Measurements from ENCODE around the gene CEP131. TPM values are rescaled to one million over a fixed set of nuclear protein-coding genes. Genes with fewer than 3 reads are reported as not detected.

The CEP131 gene
- total and polyA plus RNA-seq, 7 donors = 1.8 to 11.6 (median 5.0) TPM

DNA sequence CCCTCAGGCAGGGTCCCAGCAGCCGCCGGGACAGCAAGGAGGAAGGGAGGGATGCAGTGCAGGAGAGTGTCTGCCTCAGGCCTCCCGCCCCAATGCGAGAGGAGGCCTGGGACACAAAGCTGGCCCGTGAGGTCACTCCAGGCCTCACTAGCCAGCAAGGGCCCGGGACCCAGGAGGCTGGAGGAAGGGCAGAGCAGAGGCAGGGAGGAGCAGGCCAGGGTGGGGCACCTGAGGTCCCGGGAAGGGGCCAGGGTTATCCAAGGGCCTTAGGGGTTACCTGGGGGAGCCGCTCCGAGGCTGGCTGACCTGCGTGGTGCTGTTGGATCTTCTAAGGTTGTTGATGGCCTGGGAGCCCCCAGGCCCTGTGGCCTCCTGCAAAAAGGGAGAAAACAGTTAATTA, 14.1 kb downstream of the CEP131 start:
- Histone ChIP-seq H3K27me3 (no peaks in the 10 kb centered on the region), H3K9me3 (no peaks in the 10 kb centered on the region), H3K4me3 (no peak overlapping the region), H3K36me3 (peaks cover 0 to 6% (median 0%) of the 10 kb centered on the region in 4 donors), H3K4me1 (no peaks in the 10 kb centered on the region), H3K27ac (no peak overlapping the region)
- intact Hi-C loops (cut with DNase I) = no loop called here
- no peak for DNase-seq
- WGBS, 2 donors = 94 to 96% methylated on average over 10 of the region's 10 CpGs
- TF ChIP-seq, protein P1, sequence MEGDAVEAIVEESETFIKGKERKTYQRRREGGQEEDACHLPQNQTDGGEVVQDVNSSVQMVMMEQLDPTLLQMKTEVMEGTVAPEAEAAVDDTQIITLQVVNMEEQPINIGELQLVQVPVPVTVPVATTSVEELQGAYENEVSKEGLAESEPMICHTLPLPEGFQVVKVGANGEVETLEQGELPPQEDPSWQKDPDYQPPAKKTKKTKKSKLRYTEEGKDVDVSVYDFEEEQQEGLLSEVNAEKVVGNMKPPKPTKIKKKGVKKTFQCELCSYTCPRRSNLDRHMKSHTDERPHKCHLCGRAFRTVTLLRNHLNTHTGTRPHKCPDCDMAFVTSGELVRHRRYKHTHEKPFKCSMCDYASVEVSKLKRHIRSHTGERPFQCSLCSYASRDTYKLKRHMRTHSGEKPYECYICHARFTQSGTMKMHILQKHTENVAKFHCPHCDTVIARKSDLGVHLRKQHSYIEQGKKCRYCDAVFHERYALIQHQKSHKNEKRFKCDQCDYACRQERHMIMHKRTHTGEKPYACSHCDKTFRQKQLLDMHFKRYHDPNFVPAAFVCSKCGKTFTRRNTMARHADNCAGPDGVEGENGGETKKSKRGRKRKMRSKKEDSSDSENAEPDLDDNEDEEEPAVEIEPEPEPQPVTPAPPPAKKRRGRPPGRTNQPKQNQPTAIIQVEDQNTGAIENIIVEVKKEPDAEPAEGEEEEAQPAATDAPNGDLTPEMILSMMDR (IDR thresholded peaks at IDR 0.05) = no peak
- TF ChIP-seq POLR2A (IDR thresholded peaks at IDR 0.05) (no peak), POLR2AphosphoS5 (IDR thresholded peaks at IDR 0.05) (no peak), EP300 (IDR thresholded peaks at IDR 0.05) (no peak)

DNA sequence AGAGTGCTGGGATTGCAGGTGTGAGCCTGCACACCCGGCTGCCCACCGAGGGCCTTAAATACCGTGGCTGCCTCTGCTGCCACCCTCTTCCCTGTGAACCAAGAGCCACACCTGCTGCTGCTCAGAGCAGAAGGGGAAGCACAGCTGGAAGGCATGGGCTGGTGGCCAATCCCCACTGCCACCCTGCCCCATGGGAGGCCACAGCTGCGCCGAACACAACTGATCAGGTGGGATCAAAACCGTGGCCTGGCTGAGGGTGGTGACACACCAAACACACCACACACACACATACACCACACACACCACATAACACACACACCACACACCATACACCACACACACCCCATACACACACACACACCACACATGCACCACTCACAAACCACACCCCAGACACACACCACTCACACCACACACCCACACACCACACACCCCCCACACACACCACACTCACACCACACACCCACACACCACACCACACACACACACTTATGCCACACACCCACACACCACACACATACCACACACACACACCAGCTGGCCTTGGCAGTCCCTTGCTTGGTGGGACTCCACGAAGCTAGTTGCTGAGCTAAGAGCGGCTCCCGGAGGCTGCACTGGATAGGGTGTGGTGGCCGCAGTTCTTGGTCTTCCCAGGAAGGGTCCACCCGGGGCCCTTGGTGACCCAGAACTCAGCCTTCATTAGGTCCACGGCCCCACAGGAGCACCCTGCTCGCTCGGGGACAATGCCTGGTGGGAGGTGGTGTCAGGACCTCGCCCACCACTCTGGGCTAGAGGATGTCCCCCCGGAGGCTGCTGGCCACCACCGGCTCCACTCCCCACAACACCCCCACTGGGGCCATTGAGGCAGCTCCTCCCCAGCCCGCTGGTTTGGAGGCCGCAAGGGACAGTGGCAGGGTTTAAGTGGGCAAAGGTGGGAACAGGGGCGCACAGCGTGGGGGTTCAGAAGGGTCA, 14.9 kb downstream of the CEP131 start:
- no peaks in the 10 kb centered on the region for H3K4me1 ChIP-seq
- no peak overlapping the region for H3K4me3 ChIP-seq
- no peaks in the 10 kb centered on the region for H3K9me3 ChIP-seq
- H3K27ac ChIP-seq = no peak overlapping the region
- DNase-seq = no peak
- intact Hi-C loops (cut with DNase I) = no loop called here
- H3K27me3 ChIP-seq = no peaks in the 10 kb centered on the region
- H3K36me3 ChIP-seq = peaks cover 0 to 14% (median 0%) of the 10 kb centered on the region in 4 donors
- 84 to 89% methylated on average over 21 of the region's 21 CpGs for WGBS, 2 donors
- TF ChIP-seq POLR2AphosphoS5 (IDR thresholded peaks at IDR 0.05) (no peak), POLR2A (IDR thresholded peaks at IDR 0.05) (no peak), EP300 (IDR thresholded peaks at IDR 0.05) (no peak)
- TF ChIP-seq, protein P1 (IDR thresholded peaks at IDR 0.05) = no peak

DNA sequence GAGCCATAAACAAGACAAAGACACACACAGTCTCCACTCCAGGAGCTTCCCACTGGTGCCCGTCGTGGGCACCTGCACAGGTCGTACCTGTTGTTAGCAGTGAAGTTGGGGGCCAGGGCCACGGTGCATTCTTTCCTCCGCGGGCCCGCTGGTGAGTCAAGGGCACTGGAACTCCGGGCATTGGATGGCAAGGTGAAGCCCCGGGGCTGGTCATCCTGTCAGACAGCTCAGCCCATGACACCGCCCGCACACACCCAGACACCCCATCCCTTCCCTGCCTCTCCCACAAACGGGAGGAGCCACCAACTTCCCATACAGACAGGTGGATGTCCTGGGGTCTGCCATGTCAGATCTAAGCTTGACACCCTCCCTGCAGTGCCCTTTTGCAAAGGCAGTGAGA, 16.1 kb downstream of the CEP131 start:
- TF ChIP-seq POLR2A (IDR thresholded peaks at IDR 0.05) (no peak), POLR2AphosphoS5 (IDR thresholded peaks at IDR 0.05) (no peak), EP300 (IDR thresholded peaks at IDR 0.05) (no peak)
- TF ChIP-seq, protein P1 (IDR thresholded peaks at IDR 0.05) = no peak
- no peak overlapping the region for H3K4me3 ChIP-seq
- H3K9me3 ChIP-seq = no peaks in the 10 kb centered on the region
- H3K36me3 ChIP-seq = peaks cover 0 to 20% (median 0%) of the 10 kb centered on the region in 4 donors
- no peak for DNase-seq
- intact Hi-C loops (cut with DNase I) = no loop called here
- WGBS, 2 donors = 93 to 96% methylated on average over 12 of the region's 12 CpGs
- H3K27ac ChIP-seq = no peak overlapping the region
- H3K4me1 ChIP-seq = no peaks in the 10 kb centered on the region
- no peaks in the 10 kb centered on the region for H3K27me3 ChIP-seq

DNA sequence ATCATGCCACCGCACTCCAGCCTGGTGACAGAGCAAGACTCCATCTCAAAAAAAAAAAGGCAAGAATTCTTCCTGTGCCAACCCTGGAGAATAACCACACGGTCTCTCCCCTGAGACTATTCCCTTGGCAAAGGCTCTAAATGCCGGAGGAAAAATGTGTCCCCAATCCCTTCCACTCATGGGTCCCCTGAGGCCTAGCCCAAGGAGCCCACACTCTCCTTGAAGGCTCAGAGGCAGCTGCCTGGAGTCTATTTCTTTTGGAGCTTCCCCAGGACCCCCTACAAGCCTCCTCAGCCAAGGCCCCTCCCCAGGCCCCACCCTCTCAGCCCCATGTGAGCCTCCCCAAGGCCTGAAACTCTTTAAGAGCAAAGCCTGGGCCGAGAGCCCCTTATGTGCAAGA, 16.6 kb downstream of the CEP131 start:
- TF ChIP-seq POLR2A (IDR thresholded peaks at IDR 0.05) (no peak), EP300 (IDR thresholded peaks at IDR 0.05) (no peak), POLR2AphosphoS5 (IDR thresholded peaks at IDR 0.05) (no peak)
- TF ChIP-seq, protein P1 (IDR thresholded peaks at IDR 0.05) = no peak
- H3K4me3 ChIP-seq = no peak overlapping the region
- 91 to 93% methylated on average over 4 of the region's 4 CpGs for WGBS, 2 donors
- H3K9me3 ChIP-seq = no peaks in the 10 kb centered on the region
- H3K36me3 ChIP-seq = peaks cover 0 to 20% (median 0%) of the 10 kb centered on the region in 4 donors
- intact Hi-C loops (cut with DNase I) = no loop called here
- no peak for DNase-seq
- H3K27ac ChIP-seq = no peak overlapping the region
- no peaks in the 10 kb centered on the region for H3K27me3 ChIP-seq
- H3K4me1 ChIP-seq = no peaks in the 10 kb centered on the region

Data from sigmoid colon (tissue), 7 donors.